Measurements from ENCODE around the gene UBASH3B.

GRCh38 chr11:122853261-122853660, 197.7 kb downstream of the UBASH3B start:
- no peak for TF ChIP-seq EZH2 (IDR thresholded peaks at IDR 0.05; ENCODE audit: low read depth)
- TF ChIP-seq, protein P1, sequence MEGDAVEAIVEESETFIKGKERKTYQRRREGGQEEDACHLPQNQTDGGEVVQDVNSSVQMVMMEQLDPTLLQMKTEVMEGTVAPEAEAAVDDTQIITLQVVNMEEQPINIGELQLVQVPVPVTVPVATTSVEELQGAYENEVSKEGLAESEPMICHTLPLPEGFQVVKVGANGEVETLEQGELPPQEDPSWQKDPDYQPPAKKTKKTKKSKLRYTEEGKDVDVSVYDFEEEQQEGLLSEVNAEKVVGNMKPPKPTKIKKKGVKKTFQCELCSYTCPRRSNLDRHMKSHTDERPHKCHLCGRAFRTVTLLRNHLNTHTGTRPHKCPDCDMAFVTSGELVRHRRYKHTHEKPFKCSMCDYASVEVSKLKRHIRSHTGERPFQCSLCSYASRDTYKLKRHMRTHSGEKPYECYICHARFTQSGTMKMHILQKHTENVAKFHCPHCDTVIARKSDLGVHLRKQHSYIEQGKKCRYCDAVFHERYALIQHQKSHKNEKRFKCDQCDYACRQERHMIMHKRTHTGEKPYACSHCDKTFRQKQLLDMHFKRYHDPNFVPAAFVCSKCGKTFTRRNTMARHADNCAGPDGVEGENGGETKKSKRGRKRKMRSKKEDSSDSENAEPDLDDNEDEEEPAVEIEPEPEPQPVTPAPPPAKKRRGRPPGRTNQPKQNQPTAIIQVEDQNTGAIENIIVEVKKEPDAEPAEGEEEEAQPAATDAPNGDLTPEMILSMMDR (conservative IDR thresholded peaks at IDR 0.05): no peak

All from PC-9 (cell line).